Measurements from ENCODE around the gene ZRANB3.

- TF ChIP-seq CTCF (conservative IDR thresholded peaks at IDR 0.05; ENCODE audit: low read length) (no peak), EZH2phosphoT487 (IDR thresholded peaks at IDR 0.05; ENCODE audit: borderline replicate concordance) (no peak)
Observed at GRCh38 chr2:135124924-135125886, 405.8 kb downstream of the ZRANB3 start.
